ENCODE measurements around the gene NKX1-1. TPM values are rescaled to one million over a fixed set of nuclear protein-coding genes. Genes with fewer than 3 reads are reported as not detected.
A peak's percentile ranks its signal among the peaks of the same experiment; 100 is the strongest.

Gene NKX1-1
- total RNA-seq, 2 donors from 2014 or later = not detected

GRCh38 chr4:1367230-1367935 is 38.9 kb downstream of the NKX1-1 start:
- Mint-ChIP-seq H3K27me3 (ENCODE audit: insufficient read depth) (no peaks in the 10 kb centered on the region), H3K27ac (no peak overlapping the region), H3K36me3 (ENCODE audit: low read depth) (peaks cover 24% of the 10 kb centered on the region), H3K9me3 (no peaks in the 10 kb centered on the region), H3K4me3 (no peak overlapping the region), H3K4me1 (no peaks in the 10 kb centered on the region)
- no peaks in the 10 kb centered on the region for H3K9me3 ChIP-seq (ENCODE audit: control insufficient read depth, low read length)
- no peaks in the 10 kb centered on the region for H3K4me1 ChIP-seq (ENCODE audit: control insufficient read depth, insufficient read depth, low read length)
- WGBS, 2 experiments (ENCODE audit: insufficient coverage in 1 of 2, insufficient read length in 1 of 2) = 92 to 96% methylated on average over 7 to 17 of the region's 17 CpGs
- DNase-seq = no peak
- TF ChIP-seq, protein P1, sequence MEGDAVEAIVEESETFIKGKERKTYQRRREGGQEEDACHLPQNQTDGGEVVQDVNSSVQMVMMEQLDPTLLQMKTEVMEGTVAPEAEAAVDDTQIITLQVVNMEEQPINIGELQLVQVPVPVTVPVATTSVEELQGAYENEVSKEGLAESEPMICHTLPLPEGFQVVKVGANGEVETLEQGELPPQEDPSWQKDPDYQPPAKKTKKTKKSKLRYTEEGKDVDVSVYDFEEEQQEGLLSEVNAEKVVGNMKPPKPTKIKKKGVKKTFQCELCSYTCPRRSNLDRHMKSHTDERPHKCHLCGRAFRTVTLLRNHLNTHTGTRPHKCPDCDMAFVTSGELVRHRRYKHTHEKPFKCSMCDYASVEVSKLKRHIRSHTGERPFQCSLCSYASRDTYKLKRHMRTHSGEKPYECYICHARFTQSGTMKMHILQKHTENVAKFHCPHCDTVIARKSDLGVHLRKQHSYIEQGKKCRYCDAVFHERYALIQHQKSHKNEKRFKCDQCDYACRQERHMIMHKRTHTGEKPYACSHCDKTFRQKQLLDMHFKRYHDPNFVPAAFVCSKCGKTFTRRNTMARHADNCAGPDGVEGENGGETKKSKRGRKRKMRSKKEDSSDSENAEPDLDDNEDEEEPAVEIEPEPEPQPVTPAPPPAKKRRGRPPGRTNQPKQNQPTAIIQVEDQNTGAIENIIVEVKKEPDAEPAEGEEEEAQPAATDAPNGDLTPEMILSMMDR (conservative IDR thresholded peaks at IDR 0.05) = no peak
- no peaks in the 10 kb centered on the region for H3K27me3 ChIP-seq (ENCODE audit: control insufficient read depth, insufficient read depth, low read length, poor library complexity, severe bottlenecking)
- H3K36me3 ChIP-seq (ENCODE audit: control insufficient read depth, insufficient read depth, low read length) = peaks cover 3% of the 10 kb centered on the region
- H3K27ac ChIP-seq (ENCODE audit: low read depth, low read length) = no peak overlapping the region
- no peak overlapping the region for H3K9ac ChIP-seq (ENCODE audit: extremely low read depth, low read length, poor library complexity, severe bottlenecking)
- no peak overlapping the region for H3K4me3 ChIP-seq (ENCODE audit: low read length)

- Mint-ChIP-seq H3K4me1 (no peaks in the 10 kb centered on the region), H3K4me3 (no peak overlapping the region), H3K9me3 (no peaks in the 10 kb centered on the region), H3K27ac (no peak overlapping the region), H3K36me3 (ENCODE audit: low read depth) (peaks cover 17% of the 10 kb centered on the region), H3K27me3 (ENCODE audit: insufficient read depth) (no peaks in the 10 kb centered on the region)
- no peak for DNase-seq
- Histone ChIP-seq H3K4me3 (ENCODE audit: low read length) (no peak overlapping the region), H3K9me3 (ENCODE audit: control insufficient read depth, low read length) (no peaks in the 10 kb centered on the region), H3K27ac (ENCODE audit: low read depth, low read length) (no peak overlapping the region), H3K36me3 (ENCODE audit: control insufficient read depth, insufficient read depth, low read length) (peaks cover 3% of the 10 kb centered on the region), H3K9ac (ENCODE audit: extremely low read depth, low read length, poor library complexity, severe bottlenecking) (no peak overlapping the region), H3K27me3 (ENCODE audit: control insufficient read depth, insufficient read depth, low read length, poor library complexity, severe bottlenecking) (no peaks in the 10 kb centered on the region), H3K4me1 (ENCODE audit: control insufficient read depth, insufficient read depth, low read length) (no peaks in the 10 kb centered on the region)
- 93 to 95% methylated on average over 23 to 35 of the region's 35 CpGs for WGBS, 2 experiments (ENCODE audit: insufficient coverage in 1 of 2, insufficient read length in 1 of 2)
- TF ChIP-seq, protein P1 (conservative IDR thresholded peaks at IDR 0.05) = no peak
These were observed 39.6 kb downstream of the NKX1-1 start for GRCh38 chr4:1366371-1367229.

- Mint-ChIP-seq H3K27ac (no peak overlapping the region), H3K9me3 (no peaks in the 10 kb centered on the region), H3K27me3 (ENCODE audit: insufficient read depth) (no peaks in the 10 kb centered on the region), H3K4me3 (no peak overlapping the region), H3K36me3 (ENCODE audit: low read depth) (peaks cover 9% of the 10 kb centered on the region), H3K4me1 (no peaks in the 10 kb centered on the region)
- H3K4me3 ChIP-seq (ENCODE audit: low read length) = no peak overlapping the region
- DNase-seq = peak; percentile 63
- TF ChIP-seq, protein P1 (conservative IDR thresholded peaks at IDR 0.05) = peak; percentile 58
- H3K36me3 ChIP-seq (ENCODE audit: control insufficient read depth, insufficient read depth, low read length) = no peaks in the 10 kb centered on the region
- no peak overlapping the region for H3K27ac ChIP-seq (ENCODE audit: low read depth, low read length)
- no peaks in the 10 kb centered on the region for H3K4me1 ChIP-seq (ENCODE audit: control insufficient read depth, insufficient read depth, low read length)
- H3K9ac ChIP-seq (ENCODE audit: extremely low read depth, low read length, poor library complexity, severe bottlenecking) = no peak overlapping the region
- no peaks in the 10 kb centered on the region for H3K9me3 ChIP-seq (ENCODE audit: control insufficient read depth, low read length)
- 89 to 93% methylated on average over 16 to 25 of the region's 25 CpGs for WGBS, 2 experiments (ENCODE audit: insufficient coverage in 1 of 2, insufficient read length in 1 of 2)
- H3K27me3 ChIP-seq (ENCODE audit: control insufficient read depth, insufficient read depth, low read length, poor library complexity, severe bottlenecking) = no peaks in the 10 kb centered on the region
These were observed 40.7 kb downstream of the NKX1-1 start for GRCh38 chr4:1365271-1366178.
